ENCODE results near the gene DIPK1A.

DIPK1A gene

DNA sequence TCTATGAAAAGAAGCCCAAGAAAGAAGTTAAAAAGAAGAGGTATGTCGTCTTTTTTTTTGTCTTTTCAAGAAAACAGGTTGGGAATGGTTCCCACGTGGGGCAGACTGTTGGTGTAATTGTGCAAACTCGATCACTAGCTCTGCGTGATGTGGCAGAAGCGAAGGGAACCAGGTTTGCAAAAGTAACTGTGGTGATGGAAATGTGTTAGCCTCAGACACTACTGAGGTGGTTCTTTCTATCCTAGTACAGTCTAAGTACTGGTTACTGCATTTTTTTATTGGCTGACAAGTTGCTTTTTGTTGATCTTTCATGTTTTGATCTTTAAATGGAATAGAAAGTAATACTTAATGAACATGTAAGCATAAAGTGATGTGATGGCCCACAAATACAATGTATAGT lies 120.7 kb downstream of the DIPK1A start:
- H3K27me3 ChIP-seq (ENCODE audit: insufficient read depth, low read length), result no peaks in the 10 kb centered on the region
- no peak overlapping the region for H3K27ac ChIP-seq (ENCODE audit: low read depth, low read length)
- H2AFZ ChIP-seq (ENCODE audit: low read length, unreplicated experiment), result no peak overlapping the region
- no peak overlapping the region for H3K4me3 ChIP-seq (ENCODE audit: low read depth, low read length)
- H3K4me1 ChIP-seq (ENCODE audit: control insufficient read depth, insufficient read depth, low read length, unreplicated experiment), result peaks cover 30% of the 10 kb centered on the region
- H3K79me2 ChIP-seq (ENCODE audit: control insufficient read depth, insufficient read depth, low read length, unreplicated experiment), result peaks cover 49% of the 10 kb centered on the region
- H3K36me3 ChIP-seq (ENCODE audit: insufficient read depth, low read length), result peaks cover 74% of the 10 kb centered on the region

DNA sequence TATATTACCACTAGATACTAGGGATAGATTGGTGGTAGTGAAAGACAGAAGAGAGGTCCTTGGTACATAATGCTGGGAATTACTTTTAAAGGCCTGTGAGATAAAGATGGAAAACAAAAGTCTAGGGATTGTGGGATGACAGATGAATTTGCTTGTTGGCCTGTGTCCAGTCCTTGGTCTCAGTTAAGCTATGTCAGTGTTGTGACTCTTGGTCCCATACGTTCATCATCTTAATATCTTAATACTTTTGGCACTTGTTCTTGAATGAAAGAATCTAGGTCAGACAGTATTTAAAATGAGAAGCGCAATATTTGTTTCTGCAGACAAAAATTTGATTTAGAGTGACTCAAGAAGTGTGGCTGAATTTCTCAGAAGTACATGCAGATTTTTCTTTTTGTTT lies 121.8 kb downstream of the DIPK1A start:
- Histone ChIP-seq H3K27me3 (ENCODE audit: insufficient read depth, low read length) (no peaks in the 10 kb centered on the region), H3K36me3 (ENCODE audit: insufficient read depth, low read length) (peaks cover 83% of the 10 kb centered on the region), H3K4me3 (ENCODE audit: low read depth, low read length) (no peak overlapping the region), H3K27ac (ENCODE audit: low read depth, low read length) (no peak overlapping the region), H3K4me1 (ENCODE audit: control insufficient read depth, insufficient read depth, low read length, unreplicated experiment) (peaks cover 42% of the 10 kb centered on the region), H3K79me2 (ENCODE audit: control insufficient read depth, insufficient read depth, low read length, unreplicated experiment) (peaks cover 61% of the 10 kb centered on the region), H2AFZ (ENCODE audit: low read length, unreplicated experiment) (no peak overlapping the region)

GRCh38 chr1:92838519-92838918 lies 122.7 kb downstream of the DIPK1A start:
- Histone ChIP-seq H3K27ac (ENCODE audit: low read depth, low read length) (peak overlapping the region; percentile 12; the same call in 1 of the 2 replicates), H3K79me2 (ENCODE audit: control insufficient read depth, insufficient read depth, low read length, unreplicated experiment) (peaks cover 70% of the 10 kb centered on the region), H3K27me3 (ENCODE audit: insufficient read depth, low read length) (no peaks in the 10 kb centered on the region), H3K4me3 (ENCODE audit: low read depth, low read length) (peak overlapping the region; percentile 4; the same call in 1 of the 2 replicates), H2AFZ (ENCODE audit: low read length, unreplicated experiment) (no peak overlapping the region), H3K36me3 (ENCODE audit: insufficient read depth, low read length) (peaks cover 84% of the 10 kb centered on the region), H3K4me1 (ENCODE audit: control insufficient read depth, insufficient read depth, low read length, unreplicated experiment) (peaks cover 50% of the 10 kb centered on the region)

- peaks cover 81% of the 10 kb centered on the region for H3K36me3 ChIP-seq (ENCODE audit: insufficient read depth, low read length)
- peaks cover 54% of the 10 kb centered on the region for H3K4me1 ChIP-seq (ENCODE audit: control insufficient read depth, insufficient read depth, low read length, unreplicated experiment)
- H3K27me3 ChIP-seq (ENCODE audit: insufficient read depth, low read length), result no peaks in the 10 kb centered on the region
- no peak overlapping the region for H3K27ac ChIP-seq (ENCODE audit: low read depth, low read length)
- H3K79me2 ChIP-seq (ENCODE audit: control insufficient read depth, insufficient read depth, low read length, unreplicated experiment), result peaks cover 84% of the 10 kb centered on the region
- H3K4me3 ChIP-seq (ENCODE audit: low read depth, low read length), result no peak overlapping the region
- no peak overlapping the region for H2AFZ ChIP-seq (ENCODE audit: low read length, unreplicated experiment)
Measured at GRCh38 chr1:92837062-92837461, 124.2 kb downstream of the DIPK1A start.

- Histone ChIP-seq H3K4me1 (ENCODE audit: control insufficient read depth, insufficient read depth, low read length, unreplicated experiment) (peaks cover 54% of the 10 kb centered on the region), H3K4me3 (ENCODE audit: low read depth, low read length) (peak overlapping the region; percentile 99), H3K36me3 (ENCODE audit: insufficient read depth, low read length) (peaks cover 60% of the 10 kb centered on the region), H3K79me2 (ENCODE audit: control insufficient read depth, insufficient read depth, low read length, unreplicated experiment) (peaks cover 78% of the 10 kb centered on the region), H2AFZ (ENCODE audit: low read length, unreplicated experiment) (no peak overlapping the region), H3K27ac (ENCODE audit: low read depth, low read length) (no peak overlapping the region), H3K27me3 (ENCODE audit: insufficient read depth, low read length) (no peaks in the 10 kb centered on the region)
Measured at GRCh38 chr1:92834617-92835016, 126.6 kb downstream of the DIPK1A start.

DNA sequence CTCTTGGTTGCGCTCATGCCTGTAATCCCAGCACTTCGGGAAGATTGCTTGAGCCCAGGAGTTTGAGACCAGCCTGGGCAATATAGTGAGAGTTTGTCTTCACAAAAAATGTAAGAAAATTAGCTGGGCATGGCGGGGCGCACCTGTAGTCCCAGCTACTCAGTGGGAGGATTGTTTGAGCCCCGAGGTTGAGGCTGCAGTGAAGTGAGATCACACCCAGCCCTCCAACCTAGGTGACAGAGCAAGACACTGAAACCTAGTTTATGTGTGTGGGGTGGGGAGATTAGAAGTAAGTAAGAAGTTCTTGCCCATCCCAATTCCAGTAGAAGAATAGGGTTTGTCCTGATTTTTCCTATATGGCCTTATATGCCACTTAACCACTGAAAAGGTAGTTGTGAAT lies 127.4 kb downstream of the DIPK1A start:
- Histone ChIP-seq H3K4me3 (ENCODE audit: low read depth, low read length) (peak overlapping the region; percentile 99), H2AFZ (ENCODE audit: low read length, unreplicated experiment) (no peak overlapping the region), H3K4me1 (ENCODE audit: control insufficient read depth, insufficient read depth, low read length, unreplicated experiment) (peaks cover 54% of the 10 kb centered on the region), H3K36me3 (ENCODE audit: insufficient read depth, low read length) (peaks cover 54% of the 10 kb centered on the region), H3K27ac (ENCODE audit: low read depth, low read length) (no peak overlapping the region), H3K79me2 (ENCODE audit: control insufficient read depth, insufficient read depth, low read length, unreplicated experiment) (peaks cover 70% of the 10 kb centered on the region), H3K27me3 (ENCODE audit: insufficient read depth, low read length) (no peaks in the 10 kb centered on the region)

- peaks cover 45% of the 10 kb centered on the region for H3K36me3 ChIP-seq (ENCODE audit: insufficient read depth, low read length)
- H3K4me3 ChIP-seq (ENCODE audit: low read depth, low read length), result peak overlapping the region; percentile 99
- H3K4me1 ChIP-seq (ENCODE audit: control insufficient read depth, insufficient read depth, low read length, unreplicated experiment), result peaks cover 43% of the 10 kb centered on the region
- H2AFZ ChIP-seq (ENCODE audit: low read length, unreplicated experiment), result no peak overlapping the region
- no peaks in the 10 kb centered on the region for H3K27me3 ChIP-seq (ENCODE audit: insufficient read depth, low read length)
- H3K79me2 ChIP-seq (ENCODE audit: control insufficient read depth, insufficient read depth, low read length, unreplicated experiment), result peaks cover 58% of the 10 kb centered on the region
- peak overlapping the region; percentile 62 for H3K27ac ChIP-seq (ENCODE audit: low read depth, low read length)
Measured at GRCh38 chr1:92832537-92833114, 128.6 kb downstream of the DIPK1A start.

GRCh38 chr1:92831762-92832536 lies 129.3 kb downstream of the DIPK1A start, which contains the start of gene RPL5:
TSS of gene RPL5 (plus strand) at chr1:92832040. CDS start at chr1:92832115, 75 bp downstream.
- Histone ChIP-seq H3K79me2 (ENCODE audit: control insufficient read depth, insufficient read depth, low read length, unreplicated experiment) (peaks cover 52% of the 10 kb centered on the region), H3K27me3 (ENCODE audit: insufficient read depth, low read length) (no peaks in the 10 kb centered on the region), H3K4me1 (ENCODE audit: control insufficient read depth, insufficient read depth, low read length, unreplicated experiment) (peaks cover 37% of the 10 kb centered on the region), H3K36me3 (ENCODE audit: insufficient read depth, low read length) (peaks cover 42% of the 10 kb centered on the region), H3K4me3 (ENCODE audit: low read depth, low read length) (peak within 1 kb of the TSS; percentile 99), H3K27ac (ENCODE audit: low read depth, low read length) (peak within 1 kb of the TSS; percentile 62), H2AFZ (ENCODE audit: low read length, unreplicated experiment) (peak within 1 kb of the TSS; percentile 71)

GRCh38 chr1:92831368-92831761 lies 129.9 kb downstream of the DIPK1A start:
- Histone ChIP-seq H3K4me3 (ENCODE audit: low read depth, low read length) (0 out of 2 replicates have a peak overlapping the region, but pooled peaks have one; percentile 99), H3K4me1 (ENCODE audit: control insufficient read depth, insufficient read depth, low read length, unreplicated experiment) (peaks cover 31% of the 10 kb centered on the region), H3K27ac (ENCODE audit: low read depth, low read length) (no peak overlapping the region)

DNA sequence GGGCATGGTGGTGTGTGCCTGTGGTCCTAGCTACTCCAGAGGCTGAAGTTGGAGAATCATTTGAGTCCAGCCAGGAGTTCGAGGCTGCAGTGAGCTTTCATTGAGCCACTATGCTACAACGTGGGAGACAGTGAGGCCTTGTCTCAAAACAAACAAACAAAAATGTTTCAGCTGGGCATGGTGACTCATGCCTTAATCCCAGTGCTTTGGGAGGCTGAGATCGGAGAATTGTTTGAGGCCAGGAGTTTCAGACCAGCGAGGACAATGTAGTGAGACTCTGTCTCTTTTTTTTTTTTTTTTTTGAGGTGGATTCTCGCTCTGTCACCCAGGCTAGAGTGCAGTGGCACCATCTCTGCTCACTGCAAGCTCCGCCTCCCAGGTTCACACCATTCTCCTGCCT lies 134.5 kb downstream of the DIPK1A start:
- Histone ChIP-seq H2AFZ (ENCODE audit: low read length, unreplicated experiment) (no peak overlapping the region), H3K36me3 (ENCODE audit: insufficient read depth, low read length) (no peaks in the 10 kb centered on the region), H3K27ac (ENCODE audit: low read depth, low read length) (no peak overlapping the region), H3K4me1 (ENCODE audit: control insufficient read depth, insufficient read depth, low read length, unreplicated experiment) (no peaks in the 10 kb centered on the region), H3K4me3 (ENCODE audit: low read depth, low read length) (no peak overlapping the region), H3K27me3 (ENCODE audit: insufficient read depth, low read length) (no peaks in the 10 kb centered on the region), H3K79me2 (ENCODE audit: control insufficient read depth, insufficient read depth, low read length, unreplicated experiment) (no peaks in the 10 kb centered on the region)

More at GRCh38 chr1:92831368-92831761, 129.9 kb downstream of the DIPK1A start:
- H3K36me3 ChIP-seq (ENCODE audit: insufficient read depth, low read length), result peaks cover 36% of the 10 kb centered on the region
- H3K27me3 ChIP-seq (ENCODE audit: insufficient read depth, low read length), result no peaks in the 10 kb centered on the region
- peaks cover 46% of the 10 kb centered on the region for H3K79me2 ChIP-seq (ENCODE audit: control insufficient read depth, insufficient read depth, low read length, unreplicated experiment)
- peak overlapping the region; percentile 71 for H2AFZ ChIP-seq (ENCODE audit: low read length, unreplicated experiment)

DNA sequence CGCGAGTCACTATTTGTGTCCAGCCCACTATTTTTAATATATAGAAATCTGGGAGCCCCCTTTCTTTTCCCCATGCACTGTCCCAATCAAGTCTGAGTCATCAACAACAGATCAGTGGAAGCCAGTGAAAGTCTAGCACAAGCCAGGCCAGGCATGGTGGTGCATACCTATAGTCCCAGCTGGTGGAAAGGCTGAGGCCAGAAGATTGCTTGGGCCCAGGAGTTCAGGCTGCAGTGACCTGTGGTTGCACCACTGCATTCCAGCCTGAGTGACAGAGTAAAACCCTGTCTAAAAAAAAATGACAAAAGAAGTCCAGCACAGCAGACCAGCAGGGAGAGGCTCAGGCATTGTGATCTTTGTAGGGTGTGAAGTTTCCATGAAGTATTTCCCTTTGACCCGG lies 138.4 kb downstream of the DIPK1A start:
- Histone ChIP-seq H3K27ac (ENCODE audit: low read depth, low read length) (no peak overlapping the region), H3K4me1 (ENCODE audit: control insufficient read depth, insufficient read depth, low read length, unreplicated experiment) (no peaks in the 10 kb centered on the region), H3K4me3 (ENCODE audit: low read depth, low read length) (no peak overlapping the region), H3K79me2 (ENCODE audit: control insufficient read depth, insufficient read depth, low read length, unreplicated experiment) (no peaks in the 10 kb centered on the region), H3K27me3 (ENCODE audit: insufficient read depth, low read length) (no peaks in the 10 kb centered on the region), H2AFZ (ENCODE audit: low read length, unreplicated experiment) (no peak overlapping the region), H3K36me3 (ENCODE audit: insufficient read depth, low read length) (no peaks in the 10 kb centered on the region)
